Measurements from ENCODE around the gene PLBD2.

DNA sequence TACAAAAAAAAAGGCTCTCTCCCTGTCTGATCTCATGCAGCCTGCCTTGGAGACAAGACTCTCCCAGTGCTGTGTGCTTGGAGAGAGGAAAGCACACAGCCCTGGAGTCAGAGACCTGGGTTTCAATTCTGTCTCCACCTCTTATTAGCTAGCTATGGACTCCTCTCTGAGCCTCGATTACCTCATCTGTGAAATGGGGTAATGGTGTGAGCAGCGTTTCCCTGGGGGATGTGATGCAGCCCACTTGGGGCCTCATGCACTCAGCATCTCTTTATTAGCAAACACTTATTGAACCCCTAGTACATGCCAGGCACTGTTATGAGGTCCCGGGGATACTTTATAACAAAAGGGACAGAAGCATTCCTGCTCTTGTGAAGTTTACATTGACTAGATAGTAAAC lies 32.8 kb downstream of the PLBD2 start:
- TF ChIP-seq TAF1 (IDR thresholded peaks at IDR 0.05; ENCODE audit: borderline replicate concordance, insufficient read depth, low read length) (no peak), POLR2AphosphoS5 (IDR thresholded peaks at IDR 0.05; ENCODE audit: low read depth, low read length) (no peak)
